Epithelial cell of esophagus (primary cell): Measurements from ENCODE around the gene C19orf12.
"Not testable (repeated sequence)": the region's sequence is repeated elsewhere in the genome, so short reads cannot be mapped to it uniquely, and the experiment has no call there.

ENCODE experiments used
- DNase-seq: peaks from one replicate; pipeline ENCODE4 v3.0.0; 2010; ENCODE audit warnings: low read depth
- H3K4me3 ChIP-seq: 2 replicates; pipeline ENCODE4 v1.5.1; 2011; ENCODE audit warnings: mild to moderate bottlenecking, low read length, control low read depth
- TF ChIP-seq, protein P1 (sequence below): IDR thresholded peaks from 2 replicates; pipeline ENCODE4 v1.5.1; 2011; ENCODE audit warnings: low read depth, mild to moderate bottlenecking, low read length, control low read depth, inconsistent platforms; ENCODE audit not compliant: insufficient read depth; ENCODE audit errors: missing control alignments

C19orf12 gene

DNA sequence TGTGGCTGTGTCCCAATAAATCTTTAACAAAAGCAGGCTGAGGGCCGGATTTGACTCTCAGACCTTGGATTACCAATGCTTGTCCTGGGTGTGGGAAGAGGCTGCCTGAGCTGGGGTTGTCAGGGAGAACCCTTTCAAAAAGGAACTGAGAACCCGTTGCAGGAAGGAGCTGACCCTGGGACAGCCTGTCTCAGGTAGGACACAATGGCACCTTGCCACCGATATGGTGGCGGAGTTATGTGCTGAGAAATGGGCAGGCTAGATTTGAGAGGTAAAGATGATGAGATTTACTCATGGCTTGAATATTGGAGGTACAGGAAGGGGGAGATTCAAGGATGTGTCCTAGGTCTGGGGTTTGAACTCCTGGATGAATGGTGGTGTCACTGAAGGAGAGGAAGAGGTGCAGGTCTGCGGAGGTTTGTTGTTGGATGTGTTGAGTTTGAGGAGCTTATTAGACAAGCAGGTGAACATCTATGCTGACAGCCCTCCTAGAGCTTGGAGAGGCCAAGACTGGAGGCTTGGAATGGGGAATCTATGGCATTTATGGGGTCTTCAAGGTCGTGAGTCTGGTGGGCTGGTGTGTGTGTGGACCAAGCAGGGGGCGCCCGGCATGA lies 42.6 kb downstream of the C19orf12 start:
- TF ChIP-seq, protein P1, sequence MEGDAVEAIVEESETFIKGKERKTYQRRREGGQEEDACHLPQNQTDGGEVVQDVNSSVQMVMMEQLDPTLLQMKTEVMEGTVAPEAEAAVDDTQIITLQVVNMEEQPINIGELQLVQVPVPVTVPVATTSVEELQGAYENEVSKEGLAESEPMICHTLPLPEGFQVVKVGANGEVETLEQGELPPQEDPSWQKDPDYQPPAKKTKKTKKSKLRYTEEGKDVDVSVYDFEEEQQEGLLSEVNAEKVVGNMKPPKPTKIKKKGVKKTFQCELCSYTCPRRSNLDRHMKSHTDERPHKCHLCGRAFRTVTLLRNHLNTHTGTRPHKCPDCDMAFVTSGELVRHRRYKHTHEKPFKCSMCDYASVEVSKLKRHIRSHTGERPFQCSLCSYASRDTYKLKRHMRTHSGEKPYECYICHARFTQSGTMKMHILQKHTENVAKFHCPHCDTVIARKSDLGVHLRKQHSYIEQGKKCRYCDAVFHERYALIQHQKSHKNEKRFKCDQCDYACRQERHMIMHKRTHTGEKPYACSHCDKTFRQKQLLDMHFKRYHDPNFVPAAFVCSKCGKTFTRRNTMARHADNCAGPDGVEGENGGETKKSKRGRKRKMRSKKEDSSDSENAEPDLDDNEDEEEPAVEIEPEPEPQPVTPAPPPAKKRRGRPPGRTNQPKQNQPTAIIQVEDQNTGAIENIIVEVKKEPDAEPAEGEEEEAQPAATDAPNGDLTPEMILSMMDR = no peak
- DNase-seq = no peak
- H3K4me3 ChIP-seq = no peak overlapping the region

GRCh38 chr19:29671393-29672160 lies 43.5 kb downstream of the C19orf12 start:
- peak; percentile 82 for DNase-seq
- no peak overlapping the region for H3K4me3 ChIP-seq
- TF ChIP-seq, protein P1 = peak; percentile 34

GRCh38 chr19:29671026-29671392 lies 44.1 kb downstream of the C19orf12 start:
- not testable (repeated sequence) for DNase-seq

DNA sequence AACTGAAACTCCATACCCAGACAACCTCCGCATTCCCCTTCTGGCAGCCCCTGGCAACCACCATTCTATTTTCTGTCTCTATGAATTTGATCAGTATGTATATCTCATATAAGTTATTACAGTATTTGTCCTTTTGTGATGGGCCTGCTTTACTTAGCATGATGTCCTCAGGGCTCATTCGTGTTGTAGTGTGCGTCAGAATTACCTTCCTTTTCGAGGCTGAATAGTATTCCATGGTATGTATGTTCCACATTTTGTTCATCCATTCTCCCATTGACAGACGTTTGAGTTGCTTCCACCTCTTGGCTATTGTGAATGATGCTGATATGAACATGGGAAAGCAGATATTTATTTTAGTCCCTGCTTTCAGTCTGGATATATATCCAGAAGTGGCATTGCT lies 44.8 kb downstream of the C19orf12 start:
- no peak for DNase-seq
- TF ChIP-seq, protein P1 = no peak
- H3K4me3 ChIP-seq = no peak overlapping the region

More at GRCh38 chr19:29671026-29671392, 44.1 kb downstream of the C19orf12 start:
- H3K4me3 ChIP-seq = not testable (repeated sequence)

GRCh38 chr19:29668746-29669609 lies 46.1 kb downstream of the C19orf12 start:
- H3K4me3 ChIP-seq = no peak overlapping the region
- DNase-seq = peak; percentile 28
- TF ChIP-seq, protein P1 = peak; percentile 8

DNA sequence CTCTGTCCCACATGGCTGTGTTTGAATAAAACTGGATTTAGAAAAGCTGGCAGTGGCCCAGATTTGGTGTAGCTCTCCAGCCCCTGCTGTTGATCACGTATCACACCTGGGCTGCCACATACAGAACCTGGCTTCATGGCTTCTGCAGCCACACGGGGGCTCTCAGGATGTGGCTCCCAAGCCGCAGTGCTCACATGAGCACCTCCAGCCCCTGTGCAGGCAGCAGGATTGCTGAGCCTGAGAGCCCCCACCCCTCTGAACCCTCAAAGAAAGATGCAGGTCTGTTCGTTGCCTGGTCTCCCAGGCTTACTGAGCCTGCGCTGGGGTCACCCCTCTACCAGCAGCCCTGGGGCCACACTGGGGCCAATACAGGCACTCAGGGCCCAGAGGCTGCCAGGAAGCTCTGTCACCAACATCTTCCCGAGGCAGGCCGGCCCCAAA lies 47.1 kb downstream of the C19orf12 start:
- no peak overlapping the region for H3K4me3 ChIP-seq
- TF ChIP-seq, protein P1 = no peak
- DNase-seq = no peak

GRCh38 chr19:29667387-29667783 lies 47.7 kb downstream of the C19orf12 start:
- TF ChIP-seq, protein P1 = no peak
- DNase-seq = no peak
- H3K4me3 ChIP-seq = no peak overlapping the region
